HG03064 (cell line): ENCODE data around the gene GET3.

Source experiments
- ATAC-seq: cut with Tn5 transposase; IDR thresholded peaks from one replicate; pipeline ENCODE4 v1.9.1; 2021; ENCODE audit warnings: low read depth; ENCODE audit not compliant: unreplicated experiment

Gene GET3

DNA sequence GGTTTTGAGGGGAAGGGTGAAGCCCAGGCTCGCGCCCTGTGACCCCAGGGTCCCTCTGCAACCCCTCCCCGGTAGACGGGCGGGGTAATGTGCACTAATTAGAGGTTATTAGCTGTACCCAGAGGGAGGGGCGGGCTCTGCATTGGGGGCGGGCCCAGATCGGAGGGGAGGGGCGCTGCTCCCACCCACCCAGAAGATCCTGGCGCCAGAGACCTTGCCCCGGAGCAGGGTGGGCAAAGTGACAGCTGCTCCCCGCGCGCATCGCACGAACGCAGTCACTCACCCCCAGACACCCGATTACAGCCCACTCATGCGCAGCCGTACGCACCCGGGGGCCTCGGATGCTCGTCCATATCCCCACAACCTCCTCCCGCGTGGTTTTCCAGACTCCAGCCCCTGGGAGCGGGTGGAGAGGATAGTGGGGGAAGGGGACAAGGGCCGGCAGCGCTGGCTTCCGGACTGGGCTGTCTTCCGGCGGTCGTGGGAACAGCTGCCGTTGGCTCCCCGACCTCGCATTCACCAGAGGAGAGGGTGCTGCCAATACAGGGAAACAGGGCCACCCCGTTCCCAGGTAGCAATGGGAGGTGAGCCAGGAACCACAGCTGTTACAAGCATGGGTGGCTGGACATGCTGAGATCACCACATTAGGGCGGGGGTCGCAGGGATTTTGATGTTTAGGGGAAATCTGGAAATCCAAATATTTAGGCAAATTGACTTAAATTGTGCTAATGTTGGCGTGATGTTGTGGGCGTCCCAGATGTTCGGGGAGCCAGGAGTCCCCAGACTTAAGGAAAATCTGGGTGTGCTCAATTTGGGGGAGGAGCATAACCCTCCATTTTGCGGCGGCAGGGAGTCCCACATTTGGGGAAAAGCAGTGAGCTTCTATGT, 41.0 kb downstream of the GET3 start:
- ATAC-seq, result no peak

DNA sequence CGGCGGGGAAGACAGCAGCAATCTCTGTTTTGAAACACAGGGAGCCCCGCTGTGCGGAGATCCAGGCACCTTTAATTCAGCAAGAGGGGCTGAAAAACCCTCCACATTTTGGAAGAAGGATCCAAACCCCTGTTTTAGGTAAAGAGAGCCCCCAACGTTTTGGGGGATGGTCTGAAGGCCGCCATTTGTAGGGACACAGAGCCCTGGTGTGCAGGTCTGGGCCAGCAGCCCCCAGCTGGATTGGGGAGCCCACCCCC, 41.5 kb downstream of the GET3 start:
- no peak for ATAC-seq

DNA sequence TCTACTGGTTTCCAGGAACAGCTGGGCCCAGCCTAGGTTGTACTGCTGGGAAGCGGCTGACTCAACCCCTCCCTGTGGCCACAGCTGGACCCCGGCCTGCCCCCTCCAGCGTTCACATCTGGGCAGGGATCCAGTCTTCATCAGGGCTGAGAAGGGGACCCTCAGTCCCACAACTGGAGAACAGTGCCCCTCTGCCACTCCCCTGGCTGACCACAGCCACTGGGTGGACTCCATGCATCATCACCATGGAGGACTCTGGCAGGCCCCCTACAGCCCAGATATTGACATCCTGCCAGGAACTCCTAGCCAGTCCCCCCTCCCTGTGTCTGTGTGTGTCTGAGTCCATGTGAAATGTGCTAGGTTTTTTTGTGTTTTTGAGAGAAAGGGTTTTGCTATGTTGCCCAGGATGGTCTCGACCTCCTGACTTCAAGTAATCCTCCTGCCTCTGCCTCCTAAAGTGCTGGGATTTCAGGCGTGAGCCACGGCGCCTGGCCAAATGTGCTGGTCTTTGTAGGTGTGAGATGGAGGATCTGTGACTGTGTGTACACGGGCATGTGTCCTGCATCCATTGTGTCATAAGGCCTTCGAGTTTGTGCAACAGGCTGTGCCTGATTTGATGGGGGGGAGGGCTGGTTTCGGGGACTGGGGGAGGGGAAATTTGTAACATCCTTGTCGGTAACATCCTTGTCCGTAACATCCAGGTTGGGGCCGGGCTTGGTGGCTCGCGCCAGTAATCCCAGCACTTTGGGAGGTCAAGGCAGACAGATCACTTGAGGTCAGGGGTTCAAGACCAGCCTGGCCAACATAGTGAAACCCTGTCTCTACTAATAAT, 42.1 kb downstream of the GET3 start:
- no peak for ATAC-seq

DNA sequence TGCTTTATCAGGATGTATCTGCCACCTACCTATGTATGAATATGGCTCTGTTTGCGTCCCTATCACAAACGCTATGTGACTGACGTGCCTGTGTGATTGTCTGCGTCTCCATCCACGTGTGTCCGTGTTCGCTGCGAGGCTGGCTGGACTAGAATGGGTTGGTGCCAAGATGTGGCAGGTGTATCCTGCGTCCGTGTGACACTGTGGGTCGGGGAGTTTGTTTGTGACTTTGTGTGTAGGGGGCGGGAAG, 44.8 kb downstream of the GET3 start:
- ATAC-seq, result no peak

DNA sequence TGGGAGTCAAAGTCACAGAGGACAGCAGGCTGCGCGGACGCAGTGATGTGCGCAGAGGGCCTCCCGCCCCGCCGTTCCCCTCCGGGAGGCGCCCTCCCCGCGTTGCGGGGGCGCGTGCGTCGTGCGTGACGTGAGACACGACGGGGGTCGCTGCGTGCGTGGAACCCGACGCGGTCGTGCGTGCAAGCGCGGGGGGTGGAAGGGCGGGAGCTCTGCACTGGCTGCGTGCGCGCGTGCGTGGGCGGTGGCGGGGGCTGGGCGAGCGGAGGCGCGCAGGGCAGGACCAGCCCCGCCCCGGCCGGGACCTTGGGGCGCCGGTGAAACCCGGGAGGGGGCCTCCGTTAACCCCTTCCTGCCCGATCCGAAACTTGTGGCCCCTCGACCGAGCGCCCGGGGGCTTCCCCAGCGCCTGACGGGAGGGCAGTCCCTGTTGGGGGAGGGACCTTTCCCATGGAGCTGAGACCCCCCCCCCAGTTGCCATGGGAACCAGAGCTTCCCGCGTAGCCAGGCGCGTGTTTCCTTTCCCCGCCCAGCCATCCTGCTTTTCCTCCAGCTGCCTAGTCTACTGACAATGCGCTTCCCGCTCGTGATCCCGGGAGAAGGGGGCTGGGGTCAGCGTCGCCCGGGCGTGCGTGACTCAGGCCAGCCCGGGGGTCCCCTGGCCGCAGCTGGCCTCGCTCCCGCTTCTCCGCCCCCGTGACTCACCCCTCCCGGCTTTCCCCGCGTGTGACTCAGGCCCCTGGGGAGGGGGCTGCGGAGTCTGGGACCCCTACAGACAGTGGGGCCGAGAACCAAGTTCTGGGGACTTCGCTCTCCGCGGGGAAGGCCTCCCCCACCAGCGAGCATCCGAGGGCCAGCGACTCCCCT, 45.4 kb downstream of the GET3 start:
- no peak for ATAC-seq

DNA sequence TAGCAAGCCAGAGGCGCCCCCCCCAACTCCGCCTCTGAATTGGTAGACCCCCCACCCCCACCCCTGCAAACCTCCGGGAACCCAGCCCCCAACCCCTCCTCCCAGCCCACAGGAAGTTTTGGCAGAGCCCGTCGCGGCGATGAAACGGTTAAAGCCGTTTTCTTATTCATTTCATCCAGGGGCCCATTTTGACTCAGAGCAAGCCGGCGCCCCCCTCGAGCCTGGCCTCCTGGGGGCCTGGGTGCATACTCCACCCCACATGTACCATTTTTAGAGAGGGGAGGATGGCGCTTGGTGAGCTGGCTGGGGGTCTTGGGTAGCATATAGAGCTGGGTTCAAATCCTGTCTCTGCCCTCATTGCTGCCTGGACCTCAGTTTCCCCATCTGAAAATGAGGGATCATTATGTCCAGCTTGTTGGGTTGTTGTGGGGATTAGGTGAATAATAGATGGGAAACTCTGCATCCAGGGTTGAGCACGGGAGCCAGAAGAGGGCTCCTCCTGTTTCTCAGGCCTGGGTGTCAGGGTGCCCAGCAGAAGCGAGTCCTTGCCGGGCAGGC, 46.1 kb downstream of the GET3 start:
- ATAC-seq, result no peak

DNA sequence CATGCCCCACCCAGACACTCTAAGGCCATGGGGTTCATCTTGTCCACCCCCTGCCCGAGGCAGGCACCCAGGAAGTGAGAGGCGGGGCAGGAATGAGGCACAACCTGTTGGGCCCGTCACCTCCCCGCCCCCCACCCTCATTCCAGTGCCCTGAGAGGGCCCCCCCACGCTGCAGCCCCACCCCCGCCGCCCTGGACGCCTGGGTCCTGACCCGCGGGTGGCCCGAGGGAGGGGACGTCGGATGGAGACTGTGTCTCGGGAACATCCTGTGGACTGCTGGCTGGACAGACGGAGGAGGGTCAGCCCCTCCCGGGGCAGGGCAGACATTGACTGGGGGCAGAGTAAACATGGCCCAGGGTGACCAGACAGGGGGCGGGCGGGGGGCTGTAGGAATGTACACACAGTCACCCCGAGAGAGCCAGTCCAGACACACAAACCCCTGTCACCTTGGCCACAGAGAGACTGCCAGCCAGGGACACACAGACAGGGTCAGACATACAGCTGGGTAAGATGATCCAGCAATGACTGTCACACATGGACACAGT, 46.6 kb downstream of the GET3 start:
- ATAC-seq, result no peak

DNA sequence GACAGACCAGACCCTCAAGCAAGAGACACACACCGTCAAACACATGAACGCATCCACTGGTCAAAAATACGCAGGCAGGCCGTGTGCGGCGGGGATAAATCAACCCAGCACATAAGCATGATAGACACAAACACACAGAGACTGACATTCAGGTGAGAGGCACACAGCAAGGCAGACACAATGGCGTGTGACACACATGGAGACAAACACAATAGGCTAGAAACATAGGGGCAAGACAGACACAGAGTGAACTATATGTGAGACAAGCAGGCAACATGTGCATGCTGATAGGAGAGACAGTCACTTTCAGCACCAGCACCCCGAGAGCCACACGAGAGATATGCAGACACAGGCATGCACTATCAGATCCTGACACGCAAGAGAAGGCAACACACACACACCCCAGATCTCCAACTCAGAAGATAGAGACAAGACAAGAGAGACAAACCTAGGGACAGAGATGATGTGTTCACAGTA, 47.1 kb downstream of the GET3 start:
- ATAC-seq, result no peak

DNA sequence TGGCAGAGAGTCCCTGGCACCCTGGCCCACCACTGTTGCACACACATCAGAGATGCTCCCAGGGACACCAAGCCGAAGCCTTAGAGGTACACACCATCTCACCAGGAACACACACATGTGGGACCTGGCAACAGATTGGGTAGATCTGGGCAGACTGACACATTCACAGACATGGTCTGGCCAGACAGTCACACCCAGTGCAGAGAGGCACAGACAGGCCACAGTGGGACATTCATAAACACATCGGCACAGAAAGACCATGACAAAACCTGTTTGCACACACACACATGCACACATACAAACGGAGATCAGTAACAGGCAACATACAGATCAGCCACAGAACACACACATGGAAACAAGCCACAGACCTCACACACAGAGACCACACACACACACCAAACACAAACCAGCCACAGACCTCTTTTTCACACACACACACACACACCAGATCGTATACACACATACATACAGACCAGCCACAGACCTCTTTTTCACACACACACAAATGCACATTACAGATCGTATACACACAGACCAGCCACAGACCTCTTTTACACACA, 47.7 kb downstream of the GET3 start:
- ATAC-seq, result no peak

DNA sequence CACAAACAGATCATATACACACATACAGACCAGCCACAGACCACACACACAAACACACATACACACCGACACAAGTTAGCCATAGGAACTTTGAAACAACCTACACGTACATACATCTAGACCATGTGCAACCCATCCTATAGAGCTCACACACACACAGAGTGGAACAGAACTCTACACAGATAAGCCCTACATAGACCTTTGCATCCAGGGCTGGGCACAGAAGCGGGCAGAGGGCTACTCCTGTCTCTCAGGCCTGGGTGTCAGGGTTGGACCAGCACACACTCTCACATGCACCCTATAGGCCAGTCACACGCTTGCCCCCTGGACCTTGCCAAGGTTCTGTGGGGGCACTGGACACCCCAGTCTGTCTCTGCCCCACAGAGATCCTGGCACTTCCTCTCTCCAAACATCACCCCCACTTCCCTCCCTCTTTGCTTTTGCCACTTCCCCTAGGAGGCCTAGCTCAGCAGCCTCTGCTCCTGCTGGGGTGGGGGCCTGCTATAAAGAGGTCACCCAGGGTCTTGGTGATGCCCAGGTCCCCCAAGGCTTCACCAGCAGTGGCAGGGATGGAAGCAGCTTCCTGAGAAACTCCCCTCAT, 48.2 kb downstream of the GET3 start:
- no peak for ATAC-seq

DNA sequence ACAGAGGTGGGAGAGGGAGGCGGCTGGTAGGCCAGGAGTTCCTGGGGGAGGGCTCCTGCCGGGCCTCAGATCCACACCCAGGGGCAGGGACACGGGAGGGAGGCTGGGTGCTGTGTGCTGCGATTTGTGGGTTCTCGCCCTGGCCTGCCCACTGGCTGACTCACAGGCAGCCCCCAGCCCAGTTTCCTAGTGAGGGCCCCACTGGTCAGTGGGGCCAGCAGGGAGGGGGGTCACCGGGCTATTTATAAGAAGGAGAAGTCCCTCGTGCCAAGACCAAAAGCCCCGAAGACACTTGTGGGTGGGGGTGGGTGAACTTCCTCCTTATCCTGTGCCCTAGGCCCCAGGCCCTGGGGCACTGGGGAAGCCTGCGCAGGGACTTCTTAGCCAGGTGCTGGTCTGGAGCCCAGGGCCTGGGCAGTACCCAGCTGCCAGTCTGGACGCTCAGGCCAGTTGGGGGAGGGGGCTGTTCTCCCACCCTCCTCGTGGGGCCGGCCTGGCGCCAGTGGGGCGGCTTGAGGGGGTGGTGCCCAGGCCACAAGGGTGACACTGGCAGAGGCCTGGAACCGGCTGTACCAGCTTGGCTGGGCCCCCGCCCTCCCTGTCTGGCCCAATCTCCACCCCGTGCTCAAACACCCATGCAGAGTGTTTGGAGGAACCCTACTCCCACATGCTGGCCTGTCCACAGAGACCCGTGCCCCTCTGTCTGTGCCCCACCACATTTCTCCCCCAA, 49.0 kb downstream of the GET3 start:
- no peak for ATAC-seq

DNA sequence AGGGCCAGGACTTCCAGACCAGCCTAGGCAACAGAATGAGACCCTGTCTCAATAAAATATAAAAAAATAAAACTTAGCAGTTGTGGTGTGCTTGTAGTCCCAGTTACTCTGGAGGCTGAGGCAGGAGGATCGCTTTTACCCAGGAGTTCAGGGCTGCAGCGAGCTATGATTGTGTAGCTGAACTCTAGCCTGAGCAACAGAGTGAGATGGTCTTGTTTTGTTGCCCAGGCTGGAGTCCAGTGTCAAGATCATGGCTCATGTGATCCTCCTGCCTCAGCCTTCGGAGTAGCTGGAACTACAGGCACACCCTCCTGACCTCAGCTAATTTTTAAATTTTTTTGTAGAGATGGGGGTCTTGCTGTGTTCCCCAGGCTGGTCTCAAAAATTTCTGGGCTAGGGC, 49.7 kb downstream of the GET3 start:
- ATAC-seq, result no peak

DNA sequence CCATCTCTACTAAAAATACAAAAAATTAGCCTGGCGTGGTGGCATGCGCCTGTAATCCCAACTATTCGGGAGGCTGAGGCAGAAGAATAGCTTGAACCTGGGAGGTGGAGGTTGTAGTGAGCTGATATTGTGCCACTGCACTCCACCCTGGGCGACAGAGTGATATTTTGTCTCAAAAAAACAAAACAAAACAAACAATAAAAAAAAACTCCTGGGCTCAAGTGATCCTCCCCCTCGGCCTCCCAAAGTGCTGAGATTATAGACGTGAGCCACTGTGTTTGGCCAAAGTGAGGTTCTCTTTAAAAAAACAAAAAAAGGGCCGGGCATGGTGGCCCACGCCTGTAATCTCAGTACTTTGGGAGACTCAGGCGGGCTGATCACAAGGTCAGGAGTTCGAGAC, 50.2 kb downstream of the GET3 start:
- no peak for ATAC-seq

DNA sequence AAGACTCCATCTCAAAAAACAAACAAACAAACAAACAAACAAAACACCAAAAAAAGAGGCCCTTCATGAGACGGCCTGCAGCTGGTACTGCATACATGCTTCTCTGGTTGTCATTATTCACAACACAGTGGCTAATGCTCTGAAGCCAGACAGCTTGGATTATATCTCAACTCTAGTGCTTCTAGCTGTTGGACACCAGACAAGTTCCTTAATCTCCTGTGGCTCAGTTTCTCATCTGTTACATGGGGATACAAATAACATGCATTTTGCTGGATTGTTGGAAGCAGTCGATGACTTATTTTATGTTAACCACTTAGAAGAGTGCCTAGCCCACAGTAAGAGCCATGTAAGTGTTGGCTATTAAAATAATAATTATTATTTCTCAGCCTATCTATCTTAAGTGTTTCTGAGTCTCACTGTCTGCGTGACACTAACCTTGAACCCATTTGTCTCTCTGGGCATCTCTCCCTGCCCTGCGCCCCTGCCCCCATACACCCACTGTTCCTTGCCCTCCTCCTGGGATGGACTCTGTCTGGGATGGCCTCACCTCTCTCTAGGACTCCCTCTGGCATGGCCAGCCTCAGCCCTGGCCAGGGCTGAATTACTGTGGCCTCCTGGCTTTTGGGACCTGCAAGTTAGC, 50.9 kb downstream of the GET3 start:
- ATAC-seq, result no peak

DNA sequence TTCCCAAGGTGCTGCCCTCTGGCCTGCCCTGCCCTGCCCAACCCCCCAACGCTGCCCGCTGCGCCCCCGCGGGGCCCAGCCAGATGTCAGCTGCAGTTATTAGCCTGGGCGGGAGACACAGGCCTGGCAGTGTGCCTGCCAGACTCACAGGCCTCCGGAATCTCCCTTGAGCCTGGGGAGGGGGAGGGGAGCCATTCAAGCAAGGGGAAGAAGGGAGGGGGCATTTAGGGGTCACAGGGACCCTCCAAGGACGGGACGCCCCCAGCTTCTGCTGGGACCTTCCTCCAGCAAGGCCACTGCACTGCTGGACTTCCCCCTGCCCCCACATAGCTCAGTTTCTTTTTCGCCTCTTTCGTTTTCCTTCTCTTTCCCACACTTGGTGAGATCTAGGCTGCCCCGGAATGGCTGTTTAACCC, 51.4 kb downstream of the GET3 start:
- no peak for ATAC-seq

DNA sequence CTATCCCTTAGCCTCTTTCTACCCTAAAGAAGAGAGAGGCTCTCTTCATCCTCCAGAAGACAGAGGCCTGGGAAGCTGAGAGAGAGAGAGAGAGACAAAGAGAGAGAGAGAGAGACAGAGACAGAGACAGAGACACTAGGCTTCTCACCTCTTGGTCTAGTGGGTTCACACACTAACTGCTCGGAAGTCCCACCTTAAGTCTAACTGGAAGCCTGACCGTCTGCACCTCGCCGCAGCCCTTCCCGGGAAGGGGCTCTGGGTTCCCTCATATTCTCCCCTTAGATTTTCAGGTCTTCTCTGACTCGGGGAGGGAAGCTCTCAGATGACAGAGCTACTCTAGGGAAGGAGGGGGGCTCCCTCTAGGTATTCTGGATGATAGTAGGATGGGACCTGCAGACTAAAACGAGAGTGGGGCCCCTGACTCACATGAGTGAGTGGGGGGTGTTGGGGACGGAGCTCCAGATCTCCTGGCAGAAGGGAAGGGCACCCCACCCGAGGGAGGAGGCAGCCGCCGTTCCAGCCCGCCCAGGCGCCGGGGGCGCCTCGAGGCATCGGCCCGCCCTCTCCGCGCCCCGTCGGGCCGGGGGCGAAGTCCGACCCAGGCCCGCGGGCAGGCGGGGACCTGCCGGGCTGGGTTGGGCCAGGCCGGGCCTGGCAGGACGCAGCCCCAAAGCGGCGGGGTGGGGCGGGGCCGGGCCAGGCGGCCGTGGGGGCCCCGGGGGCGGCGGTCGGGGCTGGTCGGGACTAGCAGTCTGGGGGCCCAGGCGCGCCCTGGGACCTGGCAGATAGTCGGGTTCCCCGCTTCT, 52.0 kb downstream of the GET3 start:
- no peak for ATAC-seq

DNA sequence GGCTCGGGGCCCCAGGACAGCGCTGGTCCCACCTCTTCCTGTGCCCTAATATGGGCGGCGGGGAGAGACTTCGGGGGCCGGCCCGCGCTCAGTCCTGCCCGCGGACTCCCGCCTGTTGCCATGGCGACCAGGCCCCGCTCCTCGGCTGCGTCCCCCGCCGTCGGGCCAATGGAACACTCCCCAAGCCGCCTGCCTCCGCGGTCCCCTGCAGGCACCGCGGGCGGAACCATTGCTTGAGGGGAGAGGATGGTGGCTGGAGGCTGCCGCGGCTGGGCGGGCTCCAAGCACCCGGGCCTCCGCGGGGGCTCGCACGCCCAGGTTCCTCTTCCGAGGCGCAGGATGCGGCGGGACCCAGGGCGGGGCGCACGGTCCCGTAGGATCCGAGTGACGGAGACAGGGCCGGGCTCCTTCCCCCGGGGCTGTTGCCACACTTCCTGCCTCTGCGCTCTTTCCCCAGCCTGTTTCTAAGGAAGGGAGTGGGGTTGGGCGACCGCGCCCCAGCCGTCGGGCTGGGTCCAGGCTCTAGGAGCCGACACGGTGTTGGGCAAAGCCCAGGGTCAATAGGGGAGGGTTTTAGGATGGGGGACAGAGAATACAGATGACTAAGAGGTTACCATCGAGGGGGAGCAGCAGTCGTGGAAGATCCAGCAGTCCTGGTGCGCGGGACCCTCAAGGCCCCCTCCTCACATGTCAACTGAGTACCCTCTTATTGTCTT, 52.8 kb downstream of the GET3 start:
- ATAC-seq, result peak; percentile 46
